Karpas-422 (cell line): ENCODE measurements around the gene SH2D7. TPM values are rescaled to one million over a fixed set of nuclear protein-coding genes. Genes with fewer than 3 reads are reported as not detected.

Source experiments
- DNase-seq: peaks from one replicate; pipeline ENCODE4 v3.0.0-alpha.2; 2015
- H2AFZ ChIP-seq: fragments of 200-600 bp; sonication (generic); 2 replicates; pipeline ENCODE4 v1.6.1; 2014; ENCODE audit warnings: antibody characterized with exemption, low read length, mixed read lengths
- H3K27ac ChIP-seq: fragments of 200-600 bp; sonication (generic); 2 replicates; pipeline ENCODE4 v1.5.1; 2014; ENCODE audit warnings: mild to moderate bottlenecking, low read length, moderate library complexity
- H3K27me3 ChIP-seq: fragments of 200-600 bp; sonication (generic); 2 replicates; pipeline ENCODE4 v1.6.1; 2014; ENCODE audit warnings: low read length, mixed read lengths
- H3K36me3 ChIP-seq: fragments of 200-600 bp; sonication (generic); 2 replicates; pipeline ENCODE4 v1.6.1; 2014; ENCODE audit warnings: low read length, mixed read lengths; ENCODE audit not compliant: insufficient read depth
- H3K4me1 ChIP-seq: fragments of 200-600 bp; sonication (generic); 2 replicates; pipeline ENCODE4 v1.6.1; 2014; ENCODE audit warnings: mild to moderate bottlenecking, low read length, mixed read lengths
- H3K4me2 ChIP-seq: fragments of 200-600 bp; sonication (generic); 2 replicates; pipeline ENCODE4 v1.6.1; 2014; ENCODE audit warnings: low read length, low read depth, mild to moderate bottlenecking; ENCODE audit not compliant: poor library complexity, severe bottlenecking
- H3K4me3 ChIP-seq: fragments of 200-600 bp; sonication (generic); 2 replicates; pipeline ENCODE4 v1.5.1; 2014; ENCODE audit warnings: mild to moderate bottlenecking, antibody characterized with exemption, low read length, mixed read lengths
- H3K79me2 ChIP-seq: fragments of 200-600 bp; sonication (generic); 2 replicates; pipeline ENCODE4 v1.6.1; 2014; ENCODE audit warnings: mild to moderate bottlenecking, low read length, mixed read lengths
- H3K9ac ChIP-seq: fragments of 200-600 bp; sonication (generic); 2 replicates; pipeline ENCODE4 v1.6.0; 2014; ENCODE audit warnings: low read length
- H3K9me2 ChIP-seq: fragments of 200-600 bp; sonication (generic), shearing (Covaris generic); replicated peaks from 2 replicates; pipeline ENCODE4 v1.6.0; 2014; ENCODE audit warnings: mild to moderate bottlenecking, low read length, moderate library complexity; ENCODE audit not compliant: insufficient read depth
- H3K9me3 ChIP-seq: fragments of 300-700, 200-600 bp; sonication (generic); 2 replicates; pipeline ENCODE4 v1.6.1; 2014; ENCODE audit warnings: low read length, mixed read lengths
- H4K20me1 ChIP-seq: fragments of 200-600 bp; sonication (generic); 2 replicates; pipeline ENCODE4 v1.6.1; 2014; ENCODE audit warnings: mild to moderate bottlenecking, antibody characterized with exemption, low read length, low read depth; ENCODE audit not compliant: insufficient read depth
- total RNA-seq: library from RNA; depleted of rRNA; stranded (reverse); fragments of >200 nt; shearing (Covaris generic); gene quantifications from 2 replicates; pipeline ENCODE4 v1.2.3, GENCODE V29; 2014; ENCODE audit warnings: low replicate concordance

SH2D7 gene
- total RNA-seq, 1 experiment from 2014 or later, result not detected

DNA sequence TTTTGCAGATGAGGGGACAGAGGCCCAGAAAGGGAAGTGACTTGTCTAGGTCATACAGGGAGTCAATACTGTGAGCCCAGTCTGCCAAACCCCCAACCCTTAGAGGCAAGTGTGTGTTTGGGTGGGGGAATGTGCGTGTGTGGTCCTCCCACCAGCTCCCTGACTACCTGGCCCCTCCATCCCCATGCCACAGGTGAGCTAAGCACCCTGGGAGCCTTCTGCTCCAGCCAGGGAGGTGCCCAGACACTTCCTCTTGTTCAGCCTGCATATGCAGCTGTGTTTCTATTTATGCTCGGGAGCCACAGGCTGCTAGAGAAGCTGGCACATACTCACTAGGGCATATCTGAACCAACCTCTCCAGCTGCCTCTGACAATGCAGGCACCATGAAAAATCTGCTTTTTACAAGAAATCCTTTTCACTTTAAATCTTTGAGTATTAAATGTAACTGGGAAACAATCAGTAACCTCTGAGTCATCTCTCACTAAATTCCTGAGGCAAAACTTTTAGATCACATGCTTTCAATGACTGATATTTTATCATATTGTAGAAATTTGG, 35.6 kb upstream of the SH2D7 start:
- H3K36me3 ChIP-seq, result no peaks in the 10 kb centered on the region
- H3K9me2 ChIP-seq, result no peaks in the 10 kb centered on the region
- no peaks in the 10 kb centered on the region for H4K20me1 ChIP-seq
- H3K9ac ChIP-seq, result peak overlapping the region; percentile 51
- peak overlapping the region; percentile 51; the same call in 1 of the 2 replicates for H3K4me3 ChIP-seq
- H3K4me2 ChIP-seq, result peak overlapping the region; percentile 64
- no peak overlapping the region for H2AFZ ChIP-seq
- peaks cover 97% of the 10 kb centered on the region for H3K4me1 ChIP-seq
- H3K27me3 ChIP-seq, result no peaks in the 10 kb centered on the region
- peak overlapping the region; percentile 93 for H3K27ac ChIP-seq
- H3K79me2 ChIP-seq, result peaks cover 64% of the 10 kb centered on the region
- peak; percentile 85 for DNase-seq
- H3K9me3 ChIP-seq, result no peaks in the 10 kb centered on the region

- Histone ChIP-seq H3K4me3 (no peak overlapping the region), H3K27ac (peak overlapping the region; percentile 93), H3K9me3 (no peaks in the 10 kb centered on the region), H3K4me1 (peaks cover 97% of the 10 kb centered on the region), H3K4me2 (peak overlapping the region; percentile 64), H3K79me2 (peaks cover 70% of the 10 kb centered on the region), H3K9me2 (no peaks in the 10 kb centered on the region), H4K20me1 (no peaks in the 10 kb centered on the region), H3K9ac (peak overlapping the region; percentile 51; the same call in 1 of the 2 replicates), H2AFZ (no peak overlapping the region), H3K36me3 (no peaks in the 10 kb centered on the region), H3K27me3 (no peaks in the 10 kb centered on the region)
- no peak for DNase-seq
Observed at GRCh38 chr15:78057803-78058202, 34.6 kb upstream of the SH2D7 start.

- Histone ChIP-seq H3K36me3 (no peaks in the 10 kb centered on the region), H3K4me2 (peak overlapping the region; percentile 64)
- DNase-seq, result no peak
Observed at GRCh38 chr15:78058401-78058935, 33.9 kb upstream of the SH2D7 start.

DNA sequence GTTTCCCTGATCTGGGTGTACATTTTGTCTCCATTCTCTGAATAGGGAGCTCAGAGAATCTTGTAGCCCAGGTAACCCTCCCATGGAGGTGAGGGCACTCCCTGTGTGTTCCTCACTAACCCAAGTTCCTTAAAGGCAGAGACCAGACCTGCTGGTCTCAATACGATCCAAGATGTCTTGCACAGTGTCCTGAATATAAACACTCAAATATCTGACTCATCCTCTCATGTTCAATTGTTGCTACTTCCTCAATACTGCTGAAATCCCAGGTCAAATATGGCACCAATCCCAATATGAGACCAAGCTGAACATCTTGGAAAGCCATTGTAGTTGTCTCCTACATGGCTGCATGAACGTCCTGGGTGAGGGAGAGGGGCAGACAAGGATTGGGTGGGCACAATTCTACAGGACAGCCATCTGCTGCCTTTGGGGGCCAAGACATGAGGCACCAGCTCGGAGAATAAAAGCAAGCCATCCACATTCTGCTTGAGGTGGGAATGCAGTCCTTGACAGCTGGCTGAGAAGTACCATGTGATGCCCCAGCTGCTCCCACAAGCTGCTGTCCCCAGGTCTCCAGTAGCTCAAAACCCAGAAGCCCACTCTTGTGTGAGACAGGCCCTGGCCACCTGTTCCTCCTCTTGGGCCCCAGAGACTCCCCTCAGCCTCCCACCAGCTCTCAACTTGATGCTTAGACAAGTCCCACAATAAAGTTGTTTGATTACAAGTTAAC, 33.1 kb upstream of the SH2D7 start:
- DNase-seq, result no peak
- no peaks in the 10 kb centered on the region for H4K20me1 ChIP-seq
- H2AFZ ChIP-seq, result no peak overlapping the region
- H3K9ac ChIP-seq, result peak overlapping the region; percentile 51
- peak overlapping the region; percentile 20; the same call in 1 of the 2 replicates for H3K4me3 ChIP-seq
- H3K27ac ChIP-seq, result peak overlapping the region; percentile 93
- peak overlapping the region; percentile 59 for H3K4me2 ChIP-seq
- H3K4me1 ChIP-seq, result peaks cover 97% of the 10 kb centered on the region
- no peaks in the 10 kb centered on the region for H3K9me2 ChIP-seq
- H3K9me3 ChIP-seq, result no peaks in the 10 kb centered on the region
- no peaks in the 10 kb centered on the region for H3K27me3 ChIP-seq
- peaks cover 78% of the 10 kb centered on the region for H3K79me2 ChIP-seq
- H3K36me3 ChIP-seq, result no peaks in the 10 kb centered on the region

More at GRCh38 chr15:78058401-78058935, 33.9 kb upstream of the SH2D7 start:
- Histone ChIP-seq H3K27ac (peak overlapping the region; percentile 93), H3K4me3 (no peak overlapping the region), H3K9me3 (no peaks in the 10 kb centered on the region), H2AFZ (no peak overlapping the region), H3K9ac (peak overlapping the region; percentile 51), H3K9me2 (no peaks in the 10 kb centered on the region), H3K79me2 (peaks cover 77% of the 10 kb centered on the region), H3K4me1 (peaks cover 97% of the 10 kb centered on the region), H3K27me3 (no peaks in the 10 kb centered on the region), H4K20me1 (no peaks in the 10 kb centered on the region)

GRCh38 chr15:78060232-78060631, 32.1 kb upstream of the SH2D7 start:
- H3K27me3 ChIP-seq, result no peaks in the 10 kb centered on the region
- peak overlapping the region; percentile 51; the same call in 1 of the 2 replicates for H3K9ac ChIP-seq
- no peaks in the 10 kb centered on the region for H3K9me2 ChIP-seq
- no peaks in the 10 kb centered on the region for H4K20me1 ChIP-seq
- H3K36me3 ChIP-seq, result no peaks in the 10 kb centered on the region
- peak overlapping the region; percentile 59 for H3K4me2 ChIP-seq
- peak overlapping the region; percentile 93 for H3K27ac ChIP-seq
- no peak for DNase-seq
- peaks cover 78% of the 10 kb centered on the region for H3K79me2 ChIP-seq
- 0 out of 2 replicates have a peak overlapping the region, but pooled peaks have one; percentile 20 for H3K4me3 ChIP-seq
- H2AFZ ChIP-seq, result no peak overlapping the region
- H3K9me3 ChIP-seq, result no peaks in the 10 kb centered on the region
- H3K4me1 ChIP-seq, result peaks cover 97% of the 10 kb centered on the region

GRCh38 chr15:78061963-78062427, 30.4 kb upstream of the SH2D7 start:
- Histone ChIP-seq H3K4me1 (peaks cover 97% of the 10 kb centered on the region), H3K27me3 (no peaks in the 10 kb centered on the region), H3K9me2 (no peaks in the 10 kb centered on the region), H3K27ac (peak overlapping the region; percentile 84), H3K79me2 (peaks cover 82% of the 10 kb centered on the region), H3K4me3 (peak overlapping the region; percentile 42; the same call in 1 of the 2 replicates), H3K9ac (peak overlapping the region; percentile 52), H4K20me1 (no peaks in the 10 kb centered on the region), H3K36me3 (no peaks in the 10 kb centered on the region), H3K4me2 (peak overlapping the region; percentile 73), H3K9me3 (no peaks in the 10 kb centered on the region), H2AFZ (no peak overlapping the region)
- no peak for DNase-seq

- no peaks in the 10 kb centered on the region for H3K36me3 ChIP-seq
- no peak overlapping the region for H3K9ac ChIP-seq
- H3K4me2 ChIP-seq, result peak overlapping the region; percentile 73
- peak overlapping the region; percentile 84 for H3K27ac ChIP-seq
- H4K20me1 ChIP-seq, result no peaks in the 10 kb centered on the region
- H3K4me3 ChIP-seq, result peak overlapping the region; percentile 26; the same call in 1 of the 2 replicates
- no peaks in the 10 kb centered on the region for H3K9me3 ChIP-seq
- peaks cover 97% of the 10 kb centered on the region for H3K4me1 ChIP-seq
- no peak for DNase-seq
- no peak overlapping the region for H2AFZ ChIP-seq
- peaks cover 92% of the 10 kb centered on the region for H3K79me2 ChIP-seq
- no peaks in the 10 kb centered on the region for H3K9me2 ChIP-seq
- H3K27me3 ChIP-seq, result no peaks in the 10 kb centered on the region
Observed at GRCh38 chr15:78063217-78063616, 29.1 kb upstream of the SH2D7 start.

GRCh38 chr15:78063970-78064385, 28.4 kb upstream of the SH2D7 start:
- Histone ChIP-seq H4K20me1 (no peaks in the 10 kb centered on the region), H3K9me3 (no peaks in the 10 kb centered on the region), H3K27me3 (no peaks in the 10 kb centered on the region), H3K4me3 (no peak overlapping the region), H2AFZ (no peak overlapping the region), H3K9me2 (no peaks in the 10 kb centered on the region), H3K79me2 (peaks cover 92% of the 10 kb centered on the region), H3K9ac (no peak overlapping the region), H3K4me2 (no peak overlapping the region), H3K4me1 (peaks cover 97% of the 10 kb centered on the region), H3K36me3 (no peaks in the 10 kb centered on the region), H3K27ac (0 out of 2 replicates have a peak overlapping the region, but pooled peaks have one; percentile 84)
- no peak for DNase-seq
